H9 (cell line): ENCODE results near the gene KIF26B. TPM values are rescaled to one million over a fixed set of nuclear protein-coding genes. Genes with fewer than 3 reads are reported as not detected.

ENCODE experiments used
- DNase-seq: peaks from one replicate; pipeline ENCODE4 v3.0.0-alpha.2; 2017
- H2AFZ ChIP-seq: one replicate; pipeline ENCODE4 v1.6.1; 2013; ENCODE audit warnings: mild to moderate bottlenecking, low read length, control low read depth, moderate library complexity
- H2AK5ac ChIP-seq: 2 replicates; pipeline ENCODE4 v1.6.1; 2013; ENCODE audit warnings: low read length, control low read depth, mixed read lengths; ENCODE audit not compliant: insufficient read length
- H2BK120ac ChIP-seq: one replicate; pipeline ENCODE4 v1.6.1; 2013; ENCODE audit warnings: low read depth, mild to moderate bottlenecking, low read length, control low read depth, inconsistent platforms; ENCODE audit not compliant: poor library complexity, severe bottlenecking
- H2BK12ac ChIP-seq: 2 replicates; pipeline ENCODE4 v1.6.1; 2013; ENCODE audit warnings: low read length, control low read depth, mixed read lengths, low read depth; ENCODE audit not compliant: insufficient read length
- H2BK15ac ChIP-seq: 2 replicates; pipeline ENCODE4 v1.6.1; 2013; ENCODE audit warnings: low read depth, low read length, control low read depth
- H2BK20ac ChIP-seq: one replicate; pipeline ENCODE4 v1.6.1; 2013; ENCODE audit warnings: low read depth, mild to moderate bottlenecking, low read length, control low read depth, inconsistent platforms; ENCODE audit not compliant: poor library complexity, severe bottlenecking
- H2BK5ac ChIP-seq: 2 replicates; pipeline ENCODE4 v1.6.1; 2013; ENCODE audit warnings: low read length, control low read depth, mixed read lengths; ENCODE audit not compliant: insufficient read length
- H3K14ac ChIP-seq: 2 replicates; pipeline ENCODE4 v1.6.1; 2013; ENCODE audit warnings: low read length, control low read depth; ENCODE audit not compliant: insufficient read depth
- H3K18ac ChIP-seq: 2 replicates; pipeline ENCODE4 v1.6.1; 2013; ENCODE audit warnings: low read depth, mild to moderate bottlenecking, mixed read lengths, low read length, control low read depth; ENCODE audit not compliant: insufficient read length
- H3K23ac ChIP-seq: 2 replicates; pipeline ENCODE4 v1.6.1; 2013; ENCODE audit warnings: low read length, control low read depth, mixed read lengths, low read depth; ENCODE audit not compliant: insufficient read length
- H3K23me2 ChIP-seq: 2 replicates; pipeline ENCODE4 v1.6.1; 2013; ENCODE audit warnings: low read depth, mild to moderate bottlenecking, mixed read lengths, low read length, control low read depth; ENCODE audit not compliant: insufficient read length, poor library complexity, severe bottlenecking
- H3K27ac ChIP-seq: 2 replicates; pipeline ENCODE4 v1.5.1; 2013; ENCODE audit warnings: low read length, control low read depth, mixed read lengths, low read depth; ENCODE audit not compliant: insufficient read length
- H3K27me3 ChIP-seq: 2 replicates; pipeline ENCODE4 v1.6.1; 2013; ENCODE audit warnings: low read length, control low read depth, inconsistent platforms; ENCODE audit not compliant: insufficient read depth
- H3K4ac ChIP-seq: 2 replicates; pipeline ENCODE4 v1.6.1; 2013; ENCODE audit warnings: low read depth, mild to moderate bottlenecking, control low read depth, inconsistent platforms, low read length, moderate library complexity
- H3K4me1 ChIP-seq: 2 replicates; pipeline ENCODE4 v1.6.1; 2013; ENCODE audit warnings: low read length, control low read depth, inconsistent platforms; ENCODE audit not compliant: insufficient read depth
- H3K4me2 ChIP-seq: 2 replicates; pipeline ENCODE4 v1.6.1; 2013; ENCODE audit warnings: low read length, control low read depth, mixed read lengths; ENCODE audit not compliant: insufficient read length, insufficient read depth
- H3K56ac ChIP-seq: 2 replicates; pipeline ENCODE4 v1.6.1; 2013; ENCODE audit warnings: low read depth, mild to moderate bottlenecking, mixed read lengths, low read length, control low read depth; ENCODE audit not compliant: insufficient read length
- H3K79me1 ChIP-seq: 2 replicates; pipeline ENCODE4 v1.6.1; 2013; ENCODE audit warnings: low read depth, mild to moderate bottlenecking, moderate library complexity, low read length, control low read depth, inconsistent platforms; ENCODE audit not compliant: insufficient read depth, poor library complexity, severe bottlenecking
- H3K79me2 ChIP-seq: 2 replicates; pipeline ENCODE4 v1.6.1; 2013; ENCODE audit warnings: low read length, control low read depth, inconsistent platforms; ENCODE audit not compliant: insufficient read depth
- H3K9ac ChIP-seq: 2 replicates; pipeline ENCODE4 v1.6.1; 2013; ENCODE audit warnings: low read length, control low read depth, mixed read lengths; ENCODE audit not compliant: insufficient read length; ENCODE audit errors: extremely low read depth
- H3K9me3 ChIP-seq: one replicate; pipeline ENCODE4 v1.6.1; 2013; ENCODE audit warnings: low read depth, low read length, inconsistent platforms; ENCODE audit not compliant: control insufficient read depth
- H3T11ph ChIP-seq: one replicate; pipeline ENCODE4 v1.6.1; 2013; ENCODE audit warnings: mild to moderate bottlenecking, low read length, control low read depth, inconsistent platforms
- H4K20me1 ChIP-seq: one replicate; pipeline ENCODE4 v1.6.1; 2013; ENCODE audit not compliant: control insufficient read depth, insufficient read length, insufficient read depth
- H4K5ac ChIP-seq: 2 replicates; pipeline ENCODE4 v1.6.1; 2013; ENCODE audit warnings: low read depth, mild to moderate bottlenecking, mixed read lengths, low read length, control low read depth; ENCODE audit not compliant: insufficient read length
- H4K8ac ChIP-seq: replicated peaks from 2 replicates; pipeline ENCODE4 v1.6.1; 2013; ENCODE audit warnings: low read length, control low read depth, mixed read lengths, low read depth; ENCODE audit not compliant: insufficient read length
- H4K91ac ChIP-seq: 2 replicates; pipeline ENCODE4 v1.6.1; 2013; ENCODE audit warnings: low read depth, mild to moderate bottlenecking, moderate library complexity, mixed read lengths, low read length, control low read depth; ENCODE audit not compliant: insufficient read length
- H3K27ac Mint-ChIP-seq, 3 experiments: 2 replicates in 2 of 3; 3 replicates in 1 of 3; pipeline ENCODE4 v1.8.0; 2020 to 2021; ENCODE audit warnings: mixed read lengths in 3 of 3, mild to moderate bottlenecking in 1 of 3, moderate library complexity in 1 of 3
- H3K27me3 Mint-ChIP-seq: 2 replicates; pipeline ENCODE4 v1.8.0; 2021; ENCODE audit warnings: low read depth, mild to moderate bottlenecking, moderate library complexity, mixed read lengths
- H3K36me3 Mint-ChIP-seq, 3 experiments: 2 replicates in 2 of 3; 3 replicates in 1 of 3; pipeline ENCODE4 v1.8.0; 2020 to 2021; ENCODE audit warnings: low read depth in 3 of 3, mixed read lengths in 3 of 3; ENCODE audit not compliant: insufficient read depth in 1 of 3
- H3K4me1 Mint-ChIP-seq, 2 experiments: 2 replicates each; pipeline ENCODE4 v1.8.0; 2020; ENCODE audit warnings: mixed read lengths in 2 of 2
- H3K4me3 Mint-ChIP-seq, 2 experiments: 2 replicates in 1 of 2; 3 replicates in 1 of 2; pipeline ENCODE4 v1.8.0; 2020 to 2021; ENCODE audit warnings: mild to moderate bottlenecking in 2 of 2, mixed read lengths in 2 of 2, moderate library complexity in 1 of 2
- H3K9me3 Mint-ChIP-seq, 2 experiments: 2 replicates in 1 of 2; 3 replicates in 1 of 2; pipeline ENCODE4 v1.8.0; 2020; ENCODE audit warnings: mild to moderate bottlenecking in 2 of 2, mixed read lengths in 2 of 2, moderate library complexity in 1 of 2
- WGBS: extraction: QIAGEN DNeasy Blood & Tissue Kit; methylation state at CpG from one replicate; pipeline ENCODE4 v1.1.7; 2013; ENCODE audit warnings: missing lambda C conversion rate, low lambda C conversion rate, mixed read lengths; ENCODE audit not compliant: insufficient read length; ENCODE audit errors: extremely low coverage; 5-methylcytosine and 5-hydroxymethylcytosine counted together
- total RNA-seq: library from RNA; stranded (reverse); gene quantifications from 2 replicates; pipeline ENCODE4 v1.2.1, GENCODE V29; 2021
- TF ChIP-seq, protein P1 (sequence below): fragments of 200-600 bp; sonication (generic); conservative IDR thresholded peaks from 3 replicates; pipeline ENCODE4 v1.8.0; 2021; ENCODE audit warnings: antibody characterized with exemption, mild to moderate bottlenecking

Gene KIF26B
- total RNA-seq, 1 experiment from 2014 or later: 0.13 TPM

DNA sequence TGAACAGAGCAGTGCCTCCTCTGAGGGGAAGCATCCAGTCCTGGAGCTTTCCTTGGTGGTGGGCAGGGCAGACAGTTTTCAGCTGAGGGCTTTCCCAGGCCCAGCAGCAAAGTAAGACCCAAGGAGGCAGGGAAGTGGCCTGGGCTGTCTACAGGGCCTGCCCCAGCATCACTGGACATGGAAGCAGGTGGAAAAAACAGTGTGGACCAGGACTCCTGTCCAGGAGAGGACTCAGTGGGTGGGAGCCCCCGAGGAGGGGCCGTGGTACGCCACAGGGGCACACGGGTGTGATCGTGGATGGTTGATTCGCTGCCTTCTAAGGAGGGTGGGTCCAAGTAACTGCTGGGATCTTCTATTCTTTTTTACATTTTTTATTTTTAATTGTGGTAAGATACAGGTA, 387.6 kb downstream of the KIF26B start:
- Histone ChIP-seq H2AFZ (no peak overlapping the region), H4K8ac (no peak overlapping the region), H3K18ac (no peak overlapping the region), H3K4ac (no peak overlapping the region), H3K14ac (no peak overlapping the region), H2BK5ac (no peak overlapping the region), H3K9me3 (no peaks in the 10 kb centered on the region), H2BK120ac (no peak overlapping the region), H2AK5ac (no peak overlapping the region), H3K23ac (no peak overlapping the region), H3T11ph (no peak overlapping the region), H3K4me1 (no peaks in the 10 kb centered on the region), H3K79me1 (no peaks in the 10 kb centered on the region), H3K79me2 (no peaks in the 10 kb centered on the region), H3K56ac (no peak overlapping the region), H4K91ac (no peak overlapping the region), H4K20me1 (peaks cover 2% of the 10 kb centered on the region), H4K5ac (no peak overlapping the region), H3K27ac (no peak overlapping the region), H2BK12ac (no peak overlapping the region), H3K9ac (no peak overlapping the region), H2BK15ac (no peak overlapping the region), H3K23me2 (no peaks in the 10 kb centered on the region), H2BK20ac (no peak overlapping the region), H3K4me2 (no peak overlapping the region), H3K27me3 (no peaks in the 10 kb centered on the region)
- no peak for DNase-seq
- TF ChIP-seq, protein P1, sequence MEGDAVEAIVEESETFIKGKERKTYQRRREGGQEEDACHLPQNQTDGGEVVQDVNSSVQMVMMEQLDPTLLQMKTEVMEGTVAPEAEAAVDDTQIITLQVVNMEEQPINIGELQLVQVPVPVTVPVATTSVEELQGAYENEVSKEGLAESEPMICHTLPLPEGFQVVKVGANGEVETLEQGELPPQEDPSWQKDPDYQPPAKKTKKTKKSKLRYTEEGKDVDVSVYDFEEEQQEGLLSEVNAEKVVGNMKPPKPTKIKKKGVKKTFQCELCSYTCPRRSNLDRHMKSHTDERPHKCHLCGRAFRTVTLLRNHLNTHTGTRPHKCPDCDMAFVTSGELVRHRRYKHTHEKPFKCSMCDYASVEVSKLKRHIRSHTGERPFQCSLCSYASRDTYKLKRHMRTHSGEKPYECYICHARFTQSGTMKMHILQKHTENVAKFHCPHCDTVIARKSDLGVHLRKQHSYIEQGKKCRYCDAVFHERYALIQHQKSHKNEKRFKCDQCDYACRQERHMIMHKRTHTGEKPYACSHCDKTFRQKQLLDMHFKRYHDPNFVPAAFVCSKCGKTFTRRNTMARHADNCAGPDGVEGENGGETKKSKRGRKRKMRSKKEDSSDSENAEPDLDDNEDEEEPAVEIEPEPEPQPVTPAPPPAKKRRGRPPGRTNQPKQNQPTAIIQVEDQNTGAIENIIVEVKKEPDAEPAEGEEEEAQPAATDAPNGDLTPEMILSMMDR: no peak
- Mint-ChIP-seq H3K9me3 (no peaks in the 10 kb centered on the region), H3K4me1 (peaks cover 3 to 9% of the 10 kb centered on the region in 2 experiments; a peak in 3 of 4 replicates), H3K27me3 (peaks cover 3% of the 10 kb centered on the region), H3K4me3 (no peak overlapping the region), H3K36me3 (no peaks in the 10 kb centered on the region), H3K27ac (no peak overlapping the region)
- no CpG with 5 or more reads among the region's 6 CpGs for WGBS
